GM18909 (cell line): Measurements from ENCODE around the gene WFDC10A.
"Not testable (repeated sequence)": the region's sequence is repeated elsewhere in the genome, so short reads cannot be mapped to it uniquely, and the experiment has no call there.

ENCODE experiments used
- ATAC-seq: cut with Tn5 transposase; IDR thresholded peaks from one replicate; pipeline ENCODE4 v1.9.1; 2021; ENCODE audit warnings: mild to moderate bottlenecking; ENCODE audit not compliant: unreplicated experiment, poor library complexity

WFDC10A gene

GRCh38 chr20:45646875-45647274 lies 17.3 kb downstream of the WFDC10A start:
- no peak for ATAC-seq

GRCh38 chr20:45647441-45648050 lies 18.0 kb downstream of the WFDC10A start:
- ATAC-seq: no peak

GRCh38 chr20:45649312-45649863 lies 19.8 kb downstream of the WFDC10A start:
- ATAC-seq: no peak

- not testable (repeated sequence) for ATAC-seq
Measured at GRCh38 chr20:45651726-45652125, 22.2 kb downstream of the WFDC10A start.

- not testable (repeated sequence) for ATAC-seq
Measured at GRCh38 chr20:45657038-45657437, 27.5 kb downstream of the WFDC10A start.

- ATAC-seq: no peak
Measured at GRCh38 chr20:45670139-45670538, 40.6 kb downstream of the WFDC10A start, which contains the start of gene WFDC11. Gene WFDC11, minus strand, starts transcription at chr20:45670239. Its CDS starts 19,639 bp downstream, at chr20:45650600.

GRCh38 chr20:45672765-45673164 lies 43.2 kb downstream of the WFDC10A start:
- ATAC-seq: no peak

- ATAC-seq: no peak
Measured at GRCh38 chr20:45679650-45680049, 50.1 kb downstream of the WFDC10A start.
